GM18502 (cell line): ENCODE data around the gene PDZRN3.

Experiments used
- ATAC-seq: cut with Tn5 transposase; IDR thresholded peaks from one replicate; pipeline ENCODE4 v1.9.1; 2021; ENCODE audit warnings: mild to moderate bottlenecking; ENCODE audit not compliant: unreplicated experiment, poor library complexity

PDZRN3 gene

DNA sequence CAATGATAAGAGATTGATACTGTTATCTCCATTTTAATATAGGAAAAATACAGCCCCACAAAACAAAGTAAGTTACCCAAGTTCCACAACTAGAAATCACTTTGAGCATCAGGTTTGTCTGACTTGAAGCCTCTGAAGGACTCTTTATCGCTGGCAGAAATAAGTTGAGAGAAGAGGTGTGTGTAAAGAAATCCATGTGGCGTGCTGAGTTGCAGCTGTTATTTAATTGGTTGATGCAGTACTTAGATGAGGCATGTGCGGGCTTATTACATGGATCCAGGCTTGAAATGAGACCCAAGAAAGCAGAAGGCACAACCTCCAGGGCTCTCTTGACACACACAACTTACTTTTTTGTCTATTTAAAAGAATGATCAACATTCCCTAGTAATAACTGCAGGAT is 221.3 kb downstream of the PDZRN3 start:
- no peak for ATAC-seq

DNA sequence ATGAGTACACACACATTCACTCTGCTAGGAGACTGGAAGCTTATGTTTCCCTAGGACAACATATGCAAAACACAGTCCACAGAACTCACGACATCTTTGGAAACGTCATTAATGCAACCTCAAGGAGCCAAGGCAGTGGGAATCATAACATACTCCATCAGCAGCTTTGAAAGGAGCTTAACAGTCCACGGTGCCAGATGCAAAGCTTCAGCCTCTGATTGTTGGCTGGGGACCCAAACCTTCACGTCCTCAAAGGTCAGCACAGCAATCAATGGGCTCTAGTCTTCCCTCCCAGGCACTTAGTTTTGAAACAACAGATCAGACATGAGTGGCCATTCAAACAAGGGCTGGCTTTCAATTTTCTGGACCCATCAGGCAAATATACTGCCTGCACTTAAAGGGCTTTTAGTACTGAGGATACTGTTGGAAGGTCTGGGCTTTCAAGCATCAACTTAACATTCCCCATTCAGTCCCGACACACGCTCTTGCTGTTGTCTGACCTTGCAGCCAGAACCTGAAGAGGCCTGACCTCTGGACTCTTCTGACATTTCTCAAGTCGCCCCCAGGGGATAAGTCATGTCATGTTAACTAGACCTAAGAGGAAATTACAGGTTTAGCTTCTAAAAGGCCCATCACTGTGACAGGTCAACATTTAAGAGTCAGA is 223.0 kb downstream of the PDZRN3 start:
- ATAC-seq, result no peak

DNA sequence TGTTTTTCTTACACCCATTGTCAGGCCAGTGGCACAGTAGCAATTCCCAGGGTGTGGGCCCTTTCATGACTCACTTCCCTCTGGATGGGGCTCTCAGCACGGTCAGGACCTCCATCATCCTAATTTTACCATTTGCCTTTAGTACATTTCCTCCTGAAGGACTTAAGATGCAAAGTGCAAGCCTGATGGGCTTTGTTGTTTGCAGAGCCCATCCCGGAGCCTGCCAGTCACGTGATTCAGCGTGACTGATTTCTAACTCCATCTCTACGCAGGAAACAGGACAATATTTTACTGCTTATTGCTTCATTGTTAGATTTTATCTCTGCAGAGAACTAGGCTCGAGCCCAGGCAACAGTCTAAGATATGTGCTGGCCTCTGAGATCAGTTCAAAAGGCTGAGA is 223.7 kb downstream of the PDZRN3 start:
- ATAC-seq, result no peak

DNA sequence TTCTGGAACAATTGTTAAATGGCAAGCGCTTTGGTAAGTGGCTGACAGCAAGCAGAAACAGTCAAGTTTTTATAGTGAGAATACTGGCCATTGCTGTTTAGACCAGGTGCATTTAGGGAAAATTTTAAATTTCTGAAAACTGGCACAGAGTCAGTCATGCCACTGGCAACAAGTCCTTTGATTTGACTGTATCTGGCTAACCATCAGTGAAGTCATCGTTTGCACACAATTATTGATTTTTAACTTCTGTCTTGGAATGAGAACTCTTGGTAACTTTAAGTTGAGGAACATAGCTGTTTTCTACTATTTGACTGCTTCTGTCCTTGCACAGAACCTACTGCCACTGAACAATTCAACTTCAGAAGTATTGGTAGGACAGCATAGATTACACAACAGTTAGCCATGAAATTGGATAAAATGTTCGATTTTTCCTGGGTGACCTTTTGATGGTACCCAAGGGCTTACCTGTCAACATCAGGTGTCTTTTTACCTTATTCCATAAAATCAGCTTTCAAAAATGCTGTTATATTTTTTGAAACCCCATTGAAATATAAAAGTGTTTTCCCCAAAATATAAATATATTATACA is 225.0 kb downstream of the PDZRN3 start:
- ATAC-seq, result no peak

DNA sequence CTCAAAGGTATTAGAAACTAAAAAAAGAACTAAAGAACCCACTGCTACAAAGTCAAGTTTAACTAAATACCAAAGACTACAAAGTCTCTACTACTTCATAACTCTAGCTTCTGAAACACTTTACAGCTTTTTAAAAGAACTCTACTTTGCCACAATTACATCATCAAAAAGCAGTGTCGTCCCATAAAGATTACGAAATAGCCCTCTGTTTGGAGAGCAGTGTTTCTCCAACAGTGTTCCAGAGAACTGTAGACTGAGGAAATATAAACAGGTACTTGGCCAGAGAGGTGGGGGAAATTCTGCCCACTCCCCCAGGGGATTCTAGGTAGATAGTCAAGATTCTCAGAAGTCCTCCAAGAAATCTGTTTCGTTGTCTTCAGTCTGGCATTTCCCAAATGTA is 225.6 kb downstream of the PDZRN3 start:
- no peak for ATAC-seq

DNA sequence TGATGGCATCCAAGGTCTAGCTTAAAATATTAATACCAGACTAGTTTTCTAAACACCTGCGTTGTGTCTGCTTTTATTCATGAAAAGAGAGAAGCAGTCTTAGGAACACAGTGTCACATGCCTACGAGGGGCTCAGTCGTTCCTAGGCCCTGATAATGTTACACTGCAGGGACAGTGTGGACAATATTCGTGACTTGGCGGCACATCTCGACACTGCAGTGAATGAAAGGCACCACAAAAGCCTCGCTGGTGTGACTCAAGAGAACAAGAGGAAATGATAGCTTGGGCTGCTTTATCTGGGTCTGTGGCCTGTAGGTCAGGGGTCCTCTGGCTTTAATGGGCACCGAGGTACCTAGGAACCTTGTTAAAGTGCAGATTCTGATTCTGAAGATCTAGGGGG is 226.7 kb downstream of the PDZRN3 start:
- no peak for ATAC-seq

DNA sequence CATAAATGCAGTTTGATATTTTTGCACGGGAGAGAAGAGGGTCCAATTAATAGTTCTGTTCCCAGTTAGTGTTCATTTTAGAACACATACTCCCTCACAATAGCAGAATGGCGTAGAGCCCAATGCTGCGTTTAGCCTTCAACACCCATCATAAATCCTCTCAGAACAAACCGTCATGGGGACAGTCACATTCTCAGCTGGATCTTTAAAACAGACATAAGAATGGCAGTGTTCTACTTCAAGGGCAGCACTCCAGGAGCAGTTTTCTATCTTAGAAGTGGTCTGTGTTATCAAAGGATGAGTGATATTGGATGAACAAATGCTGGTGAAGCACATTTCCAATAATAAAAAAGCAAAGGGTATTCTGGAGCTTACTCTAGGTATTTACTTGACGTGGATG is 230.5 kb downstream of the PDZRN3 start:
- no peak for ATAC-seq

DNA sequence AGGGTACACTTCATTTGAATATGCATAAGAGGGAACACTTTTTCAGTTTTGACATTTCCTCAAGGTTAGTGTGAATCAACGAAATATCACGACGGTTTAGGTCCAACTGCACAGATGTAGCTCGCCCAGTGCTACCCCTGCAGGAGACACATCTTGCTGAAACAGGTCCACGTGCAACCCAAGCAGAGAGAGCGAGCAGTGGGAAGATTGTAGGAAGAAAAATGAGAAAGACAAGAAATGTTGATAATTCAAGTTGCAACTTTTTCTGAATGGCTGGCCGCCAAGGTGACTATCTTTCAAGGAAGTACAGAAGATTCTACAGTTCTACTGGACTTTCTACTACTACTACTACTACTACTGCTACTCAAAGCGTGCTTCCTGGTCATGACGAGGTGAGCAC is 231.7 kb downstream of the PDZRN3 start:
- ATAC-seq, result no peak

DNA sequence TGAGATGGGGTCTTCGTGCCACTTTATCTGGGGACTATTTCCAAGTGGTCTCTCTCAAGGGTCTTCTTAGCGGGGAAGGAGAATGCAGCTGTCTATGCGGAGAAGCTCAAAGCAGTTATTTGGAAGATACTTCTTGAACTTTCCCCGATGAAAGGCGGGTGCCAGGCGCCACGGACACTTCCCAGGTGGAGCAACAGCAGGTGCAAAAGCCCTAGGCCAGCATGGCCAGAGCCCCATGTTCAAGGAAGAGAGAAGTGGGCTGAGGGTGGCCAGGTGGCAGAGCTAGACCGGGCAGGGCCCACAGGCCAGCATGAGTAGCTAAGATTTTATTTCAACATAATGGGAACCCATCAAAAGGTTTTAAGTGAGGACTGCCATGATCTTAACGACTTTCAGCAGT is 232.8 kb downstream of the PDZRN3 start:
- no peak for ATAC-seq

DNA sequence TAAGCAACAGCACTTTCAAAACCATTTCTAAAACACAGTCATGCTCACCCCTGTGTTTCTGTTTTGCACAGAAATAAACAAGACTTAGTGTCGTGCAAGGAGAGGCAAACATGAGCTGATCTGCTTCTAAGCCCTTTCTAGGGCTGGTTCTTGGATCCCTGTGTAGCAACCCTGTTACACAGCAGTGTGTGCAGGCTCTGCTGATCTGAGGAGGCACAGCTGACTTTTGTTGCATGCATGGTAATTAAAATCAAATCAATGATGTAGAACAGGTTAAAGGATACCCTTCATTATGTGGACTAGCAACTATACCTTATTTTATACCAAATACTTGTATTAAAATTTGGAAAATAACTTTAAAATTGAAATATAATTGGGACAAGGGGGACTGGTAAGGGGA is 234.8 kb downstream of the PDZRN3 start:
- no peak for ATAC-seq

DNA sequence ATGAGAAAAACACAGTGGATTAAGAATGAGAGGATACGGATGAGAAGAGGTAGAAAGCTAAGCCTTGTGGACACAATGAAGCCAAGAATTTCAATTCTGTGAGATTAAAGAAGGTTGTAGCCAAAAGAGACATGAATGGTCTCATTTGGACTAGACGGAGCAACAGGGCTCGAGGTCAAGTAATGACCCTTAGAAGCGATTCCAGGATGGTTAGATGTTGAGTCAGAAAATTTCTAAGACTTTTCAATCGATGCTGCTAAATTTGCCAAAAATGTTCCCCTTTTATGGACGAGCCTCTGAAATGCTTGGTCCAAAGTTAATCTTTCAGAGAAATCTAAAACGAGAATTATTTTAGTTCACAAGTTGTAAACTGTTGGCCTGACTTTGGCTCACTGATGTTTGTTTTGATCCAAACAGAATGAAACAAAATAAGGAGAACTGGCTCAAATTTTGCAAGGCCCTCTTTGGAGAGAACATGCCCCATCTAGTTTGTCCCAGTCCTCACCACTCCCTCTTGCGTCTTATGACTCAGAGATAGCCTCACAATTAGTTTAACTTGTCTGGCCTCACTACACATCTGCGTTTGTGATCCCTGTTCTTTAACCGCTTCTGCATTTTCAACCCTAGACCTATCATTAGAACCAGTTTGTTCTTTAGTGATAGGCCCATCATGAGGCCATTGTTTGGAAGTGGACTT is 235.5 kb downstream of the PDZRN3 start:
- ATAC-seq, result no peak

DNA sequence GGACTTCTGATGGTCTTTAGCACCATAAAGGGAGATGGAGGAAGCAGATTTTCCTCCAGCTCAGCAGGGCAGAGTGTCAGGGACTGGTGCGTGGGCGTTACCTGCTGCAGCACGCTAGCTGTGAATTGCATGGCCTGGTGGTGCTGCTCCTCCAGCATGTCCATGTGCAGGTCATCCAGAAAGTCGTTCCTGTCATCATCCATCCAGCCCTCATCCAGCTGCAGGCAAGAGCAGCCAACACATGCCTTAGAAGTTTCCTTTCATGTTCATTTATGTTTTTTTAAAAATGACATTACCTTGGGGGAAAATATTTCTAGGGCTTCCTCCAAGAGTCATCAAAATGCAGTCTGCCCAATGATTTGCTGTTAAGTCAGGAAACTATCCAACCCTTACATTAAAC is 239.2 kb downstream of the PDZRN3 start:
- ATAC-seq, result no peak

DNA sequence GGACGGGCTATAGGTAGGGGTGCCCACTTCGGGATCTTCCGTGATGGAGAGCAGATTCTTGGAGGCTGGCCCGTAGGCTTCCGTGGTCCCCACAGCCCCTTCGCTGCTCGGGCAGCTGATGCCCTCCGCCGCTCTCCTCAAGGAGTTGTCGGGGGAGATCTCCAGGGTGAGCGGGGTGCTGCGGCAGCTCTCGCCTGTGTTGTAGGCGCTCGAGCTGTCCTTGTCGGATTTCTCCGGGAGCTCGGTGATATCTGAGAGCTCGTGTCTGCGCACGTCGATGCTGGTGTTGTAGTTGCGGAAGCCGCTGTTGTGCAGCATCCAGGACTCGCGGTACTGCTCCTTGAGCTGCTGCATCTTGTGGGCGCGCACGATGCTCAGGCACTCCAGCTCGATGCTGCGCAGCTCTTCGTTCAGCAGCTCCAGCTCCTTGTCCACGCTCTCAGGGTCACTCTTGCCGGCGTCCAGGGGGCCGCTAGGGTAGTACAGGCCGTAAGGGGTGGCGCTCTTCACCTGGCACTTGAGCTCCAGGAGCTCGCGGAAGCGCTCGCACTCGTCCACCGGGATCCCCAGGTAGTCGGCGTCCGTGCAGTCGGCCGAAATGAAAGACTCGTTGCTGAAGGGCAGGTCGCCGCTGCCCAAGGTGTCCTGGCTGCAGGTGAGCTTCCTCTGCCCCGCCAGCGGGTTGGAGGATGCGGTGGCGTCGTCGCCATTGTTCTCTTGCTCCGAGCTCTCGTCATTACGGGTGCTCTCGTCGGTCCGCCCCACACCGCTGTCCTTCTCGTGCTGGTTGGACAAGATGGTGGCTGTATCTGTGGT is 240.4 kb downstream of the PDZRN3 start:
- ATAC-seq, result no peak

DNA sequence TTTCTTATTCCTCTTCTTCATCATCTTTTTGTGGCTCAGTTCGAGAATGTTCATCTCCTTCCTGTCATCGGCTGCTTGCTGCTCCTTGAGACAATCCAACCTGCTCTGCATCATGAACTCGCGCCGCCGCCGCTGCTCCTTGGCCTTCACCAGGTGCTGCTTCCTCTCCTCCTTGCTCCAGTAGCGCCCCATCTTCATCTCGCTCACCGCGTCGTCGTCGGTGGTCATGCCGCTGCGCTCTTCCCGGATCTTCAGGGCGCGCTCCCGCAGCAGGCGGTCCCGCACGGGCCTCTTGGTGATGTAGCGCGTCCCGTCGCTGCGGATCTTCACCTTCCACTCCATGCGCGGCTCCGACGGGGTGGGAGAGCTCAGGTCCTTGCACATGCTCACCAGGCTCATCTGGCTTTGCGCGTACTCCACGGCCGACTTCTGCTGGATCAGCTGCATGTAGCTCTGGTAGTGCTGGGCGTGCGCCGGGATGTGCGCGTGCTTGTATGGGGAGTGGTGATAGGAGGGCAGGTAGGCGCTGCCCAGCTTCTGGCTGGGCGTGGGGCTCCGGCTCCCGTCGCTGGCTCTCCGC is 241.2 kb downstream of the PDZRN3 start:
- ATAC-seq, result no peak

DNA sequence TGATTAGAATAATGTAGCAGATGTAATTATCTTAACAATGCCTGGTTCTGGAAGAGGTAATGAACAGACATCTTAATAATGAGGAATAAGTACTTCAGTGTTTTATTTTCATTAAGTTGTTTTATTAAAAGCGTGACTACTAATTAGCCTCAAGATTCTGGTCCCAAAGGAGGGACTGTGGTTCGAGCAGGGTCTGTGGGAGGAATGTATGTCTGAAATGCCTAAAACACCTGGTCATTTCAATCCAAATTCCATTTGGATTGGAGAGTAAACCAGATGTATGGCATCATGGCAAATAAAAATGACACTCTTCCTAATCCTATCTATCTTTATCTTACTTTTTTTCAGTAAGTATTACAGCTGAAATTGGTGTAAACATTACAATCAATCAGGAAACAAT is 243.2 kb downstream of the PDZRN3 start:
- no peak for ATAC-seq

DNA sequence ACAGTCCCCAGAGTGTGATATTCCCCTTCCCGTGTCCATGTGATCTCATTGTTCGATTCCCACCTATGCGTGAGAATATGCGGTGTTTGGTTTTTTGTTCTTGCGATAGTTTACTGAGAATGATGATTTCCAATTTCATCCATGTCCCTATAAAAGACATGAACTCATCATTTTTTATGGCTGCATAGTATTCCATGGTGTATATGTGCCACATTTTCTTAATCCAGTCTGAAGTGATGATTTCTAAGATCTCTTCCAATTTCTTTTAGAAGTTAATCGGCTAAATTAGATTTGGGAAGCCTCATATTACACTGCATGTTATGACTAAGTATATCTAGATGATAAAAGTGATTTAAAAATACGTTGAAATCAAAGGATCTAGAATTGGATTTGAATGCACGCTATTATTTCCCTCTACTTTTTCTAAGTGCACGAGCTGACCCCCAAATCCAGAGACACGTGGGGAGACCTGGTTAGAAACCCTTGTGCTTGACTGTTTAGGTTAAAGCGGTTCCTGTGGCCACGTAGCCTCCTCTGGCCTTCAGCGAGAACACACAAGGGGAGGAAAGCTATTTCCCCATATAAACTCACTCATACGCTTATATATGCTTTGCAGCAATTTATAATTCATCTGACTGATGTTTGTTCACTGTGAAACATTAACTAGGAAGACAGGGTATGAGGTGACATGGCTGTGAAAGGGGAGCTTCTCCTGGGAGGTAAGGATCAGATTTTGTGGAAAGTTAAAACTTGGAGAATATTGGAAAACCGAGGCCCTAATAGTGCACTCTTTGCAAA is 243.8 kb downstream of the PDZRN3 start:
- ATAC-seq, result no peak

DNA sequence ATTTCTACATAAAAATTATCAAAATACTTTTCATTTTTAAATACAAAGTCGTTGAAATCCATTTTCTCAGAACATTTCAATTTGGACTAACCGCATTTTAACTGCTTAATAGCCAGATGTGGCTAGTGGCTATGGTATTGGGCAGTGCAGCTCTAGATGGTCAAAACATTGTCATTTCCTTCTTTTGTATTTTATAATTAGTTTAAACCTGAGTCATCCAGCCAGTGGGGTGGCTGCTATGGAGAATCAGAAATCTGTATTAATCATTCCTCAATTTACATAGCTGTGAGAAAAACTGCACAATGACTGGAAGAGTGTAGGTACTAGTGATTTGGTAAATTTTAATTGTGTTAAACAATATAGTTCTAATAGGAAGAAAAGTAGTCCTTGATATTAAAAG is 245.3 kb downstream of the PDZRN3 start:
- no peak for ATAC-seq

DNA sequence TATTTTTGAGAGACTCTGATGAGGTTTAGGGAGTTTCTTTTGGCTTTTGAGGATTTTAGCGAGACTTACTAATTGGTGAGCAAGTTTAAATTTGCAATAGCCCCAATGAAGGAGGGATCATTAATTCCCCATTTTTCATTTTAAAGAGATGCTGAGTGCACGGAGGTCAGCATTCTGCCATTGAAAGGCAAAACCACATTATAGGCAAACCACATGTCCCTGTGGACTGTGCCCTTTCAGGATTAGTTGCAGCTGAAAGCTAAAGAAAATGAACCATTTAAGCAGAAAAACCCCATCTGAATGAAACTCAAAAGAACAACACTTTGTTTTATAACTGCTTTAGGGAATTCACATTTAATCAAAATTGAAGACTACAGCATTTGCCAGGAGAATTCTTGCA is 246.5 kb downstream of the PDZRN3 start:
- ATAC-seq, result no peak

DNA sequence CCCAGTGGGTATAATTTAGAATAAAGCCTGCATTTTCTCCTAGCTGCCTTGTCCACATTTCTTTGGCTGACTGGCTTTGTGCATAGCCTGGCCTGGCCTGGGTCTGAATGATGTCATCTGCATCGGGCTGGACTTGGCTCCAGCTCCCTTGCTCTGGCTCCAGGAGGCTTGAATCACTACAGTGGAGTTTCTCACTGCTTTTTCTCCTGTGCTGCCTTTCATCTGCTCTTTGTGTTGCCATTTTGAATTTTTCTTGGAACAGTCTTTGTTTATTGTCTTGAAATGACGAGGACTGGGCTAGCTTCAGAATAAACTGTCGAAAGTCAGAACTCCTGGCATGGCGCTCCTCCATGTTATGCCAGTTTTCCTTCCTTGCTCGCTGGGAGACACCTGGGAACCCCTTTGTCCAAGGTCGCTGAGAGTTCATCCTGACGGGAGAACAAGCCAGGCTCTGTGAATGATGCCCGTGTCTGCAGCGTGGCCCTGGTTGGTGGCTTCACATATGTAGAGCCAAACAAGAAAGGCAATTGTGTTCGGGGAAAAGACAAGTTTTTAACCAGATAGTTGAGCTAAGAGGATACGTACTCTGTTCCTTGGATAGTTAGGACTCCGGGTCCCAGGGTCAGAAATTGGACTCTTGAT is 258.9 kb downstream of the PDZRN3 start:
- ATAC-seq, result no peak

DNA sequence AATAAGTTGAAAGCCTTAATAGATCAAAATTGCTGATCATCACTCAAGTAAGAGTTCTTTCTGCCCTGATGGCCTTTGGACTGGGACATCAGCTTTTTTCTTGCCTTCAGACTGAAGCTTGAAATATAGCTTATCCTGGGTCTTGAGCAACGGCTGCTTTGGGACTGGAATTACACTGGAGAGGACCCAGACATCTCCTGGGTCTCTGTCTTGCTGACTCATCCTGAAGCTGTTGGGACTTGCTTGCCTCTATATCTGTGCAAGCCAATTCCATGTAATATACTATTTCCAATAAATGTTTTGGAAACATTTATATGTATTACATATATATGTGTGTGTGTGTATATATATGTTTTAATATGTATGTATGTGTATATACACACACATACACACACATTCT is 260.2 kb downstream of the PDZRN3 start:
- ATAC-seq, result no peak
